B cell (primary cell): Measurements from ENCODE around the gene MAGOHB.
"Not testable (repeated sequence)": the region's sequence is repeated elsewhere in the genome, so short reads cannot be mapped to it uniquely, and the experiment has no call there.

Source experiments
- EZH2 ChIP-seq: IDR thresholded peaks from 2 replicates; pipeline ENCODE4 v1.6.1; 2012; ENCODE audit warnings: borderline replicate concordance, low read depth, mild to moderate bottlenecking, moderate library complexity, low read length; ENCODE audit not compliant: insufficient read depth, poor library complexity, severe bottlenecking
- TF ChIP-seq, protein P1 (sequence below): fragments of 200-600 bp; IDR thresholded peaks from one replicate; pipeline ENCODE4 v1.8.0; 2022; ENCODE audit warnings: antibody characterized with exemption, mild to moderate bottlenecking

DNA sequence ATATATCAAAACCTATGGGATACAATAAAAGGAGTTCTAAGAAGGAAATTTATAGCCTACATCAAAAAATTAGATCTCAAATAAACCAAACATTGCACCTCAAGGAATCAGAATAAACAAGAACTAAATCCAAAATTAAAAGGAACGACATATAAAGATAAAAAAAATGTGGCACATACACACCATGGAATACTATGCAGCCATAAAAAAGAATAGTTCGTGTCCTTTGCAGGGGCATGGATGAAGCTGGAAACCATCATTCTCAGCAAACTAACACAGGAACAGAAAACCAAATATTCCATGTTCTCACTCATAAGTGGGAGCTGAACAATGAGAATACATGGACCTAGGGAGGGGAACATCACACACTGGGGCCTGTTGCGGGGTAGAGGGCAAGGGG is 31.3 kb downstream of the MAGOHB start:
- TF ChIP-seq, protein P1, sequence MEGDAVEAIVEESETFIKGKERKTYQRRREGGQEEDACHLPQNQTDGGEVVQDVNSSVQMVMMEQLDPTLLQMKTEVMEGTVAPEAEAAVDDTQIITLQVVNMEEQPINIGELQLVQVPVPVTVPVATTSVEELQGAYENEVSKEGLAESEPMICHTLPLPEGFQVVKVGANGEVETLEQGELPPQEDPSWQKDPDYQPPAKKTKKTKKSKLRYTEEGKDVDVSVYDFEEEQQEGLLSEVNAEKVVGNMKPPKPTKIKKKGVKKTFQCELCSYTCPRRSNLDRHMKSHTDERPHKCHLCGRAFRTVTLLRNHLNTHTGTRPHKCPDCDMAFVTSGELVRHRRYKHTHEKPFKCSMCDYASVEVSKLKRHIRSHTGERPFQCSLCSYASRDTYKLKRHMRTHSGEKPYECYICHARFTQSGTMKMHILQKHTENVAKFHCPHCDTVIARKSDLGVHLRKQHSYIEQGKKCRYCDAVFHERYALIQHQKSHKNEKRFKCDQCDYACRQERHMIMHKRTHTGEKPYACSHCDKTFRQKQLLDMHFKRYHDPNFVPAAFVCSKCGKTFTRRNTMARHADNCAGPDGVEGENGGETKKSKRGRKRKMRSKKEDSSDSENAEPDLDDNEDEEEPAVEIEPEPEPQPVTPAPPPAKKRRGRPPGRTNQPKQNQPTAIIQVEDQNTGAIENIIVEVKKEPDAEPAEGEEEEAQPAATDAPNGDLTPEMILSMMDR = not testable (repeated sequence)
- not testable (repeated sequence) for TF ChIP-seq EZH2
